Measurements from ENCODE around the gene MTIF2. TPM values are rescaled to one million over a fixed set of nuclear protein-coding genes. Genes with fewer than 3 reads are reported as not detected.

MTIF2 gene
- total and polyA plus RNA-seq, 9 of the 15 experiments (the other 6 are each of a cell fraction or from before 2014, with no cell fraction given), result 58.7 to 143 (median 105) TPM

DNA sequence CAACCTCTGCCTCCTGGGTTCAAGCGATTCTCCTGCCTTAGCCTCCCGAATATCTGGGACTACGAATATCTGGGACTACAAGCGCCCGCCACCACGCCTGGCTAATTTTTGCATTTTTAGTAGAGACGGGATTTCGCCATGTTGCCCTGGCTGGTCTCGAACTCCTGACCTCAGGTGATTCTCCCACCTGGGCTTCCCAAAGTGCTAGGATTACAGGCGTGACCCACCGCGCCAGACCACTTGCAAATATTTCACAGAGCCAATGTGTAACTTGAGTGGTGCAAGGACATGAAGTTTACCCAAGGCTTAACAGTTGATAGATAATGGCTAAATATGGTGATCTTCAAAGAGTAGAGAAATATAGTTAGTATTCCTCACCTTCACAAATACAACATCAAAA lies 14.1 kb upstream of the MTIF2 start (continued):
- TF ChIP-seq CEBPG (CRISPR knock-in tag; IDR thresholded peaks at IDR 0.05) (no peak), CEBPG (tag; conservative IDR thresholded peaks at IDR 0.05 in 1 of 2, IDR thresholded peaks at IDR 0.05 in 1 of 2) (peak in 1 of 2 experiments; percentile 52; a peak in 2 of 4 replicates), HNRNPL (IDR thresholded peaks at IDR 0.05; ENCODE audit: low read depth, low read length) (no peak), BRF1 (IDR thresholded peaks at IDR 0.05; ENCODE audit: borderline replicate concordance, extremely low read depth, insufficient read length) (no peak), ZSCAN29 (IDR thresholded peaks at IDR 0.05) (no peak), ZNF134 (CRISPR knock-in tag; conservative IDR thresholded peaks at IDR 0.05) (0 out of 2 replicates have a peak, but pooled peaks have one; percentile 8), MCM7 (IDR thresholded peaks at IDR 0.05) (no peak), SETDB1 (IDR thresholded peaks at IDR 0.05; ENCODE audit: low read length) (no peak), NR2F6 (CRISPR knock-in tag; IDR thresholded peaks at IDR 0.05) (no peak), FOXP1 (CRISPR knock-in tag; IDR thresholded peaks at IDR 0.05) (no peak), ADNP (tag; IDR thresholded peaks at IDR 0.05) (peak; percentile 86), SAFB2 (IDR thresholded peaks at IDR 0.05; ENCODE audit: borderline replicate concordance, low read depth, low read length, severe bottlenecking) (no peak), BCOR (IDR thresholded peaks at IDR 0.05) (peak; percentile 50; the same call in 1 of the 2 replicates), ZNF316 (IDR thresholded peaks at IDR 0.05) (no peak), GABPA (tag; conservative IDR thresholded peaks at IDR 0.05; ENCODE audit: low read depth) (no peak), MAFF (IDR thresholded peaks at IDR 0.05; ENCODE audit: low read length) (no peak), CEBPB (tag; IDR thresholded peaks at IDR 0.05) (peak; percentile 84)
- TF ChIP-seq, protein P1, sequence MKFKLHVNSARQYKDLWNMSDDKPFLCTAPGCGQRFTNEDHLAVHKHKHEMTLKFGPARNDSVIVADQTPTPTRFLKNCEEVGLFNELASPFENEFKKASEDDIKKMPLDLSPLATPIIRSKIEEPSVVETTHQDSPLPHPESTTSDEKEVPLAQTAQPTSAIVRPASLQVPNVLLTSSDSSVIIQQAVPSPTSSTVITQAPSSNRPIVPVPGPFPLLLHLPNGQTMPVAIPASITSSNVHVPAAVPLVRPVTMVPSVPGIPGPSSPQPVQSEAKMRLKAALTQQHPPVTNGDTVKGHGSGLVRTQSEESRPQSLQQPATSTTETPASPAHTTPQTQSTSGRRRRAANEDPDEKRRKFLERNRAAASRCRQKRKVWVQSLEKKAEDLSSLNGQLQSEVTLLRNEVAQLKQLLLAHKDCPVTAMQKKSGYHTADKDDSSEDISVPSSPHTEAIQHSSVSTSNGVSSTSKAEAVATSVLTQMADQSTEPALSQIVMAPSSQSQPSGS (CRISPR knock-in tag; IDR thresholded peaks at IDR 0.05), result no peak
- TF ChIP-seq, protein P2, sequence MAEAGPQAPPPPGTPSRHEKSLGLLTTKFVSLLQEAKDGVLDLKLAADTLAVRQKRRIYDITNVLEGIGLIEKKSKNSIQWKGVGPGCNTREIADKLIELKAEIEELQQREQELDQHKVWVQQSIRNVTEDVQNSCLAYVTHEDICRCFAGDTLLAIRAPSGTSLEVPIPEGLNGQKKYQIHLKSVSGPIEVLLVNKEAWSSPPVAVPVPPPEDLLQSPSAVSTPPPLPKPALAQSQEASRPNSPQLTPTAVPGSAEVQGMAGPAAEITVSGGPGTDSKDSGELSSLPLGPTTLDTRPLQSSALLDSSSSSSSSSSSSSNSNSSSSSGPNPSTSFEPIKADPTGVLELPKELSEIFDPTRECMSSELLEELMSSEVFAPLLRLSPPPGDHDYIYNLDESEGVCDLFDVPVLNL (CRISPR knock-in tag; IDR thresholded peaks at IDR 0.05; ENCODE audit: low read depth), result no peak
- TF ChIP-seq, protein P3, sequence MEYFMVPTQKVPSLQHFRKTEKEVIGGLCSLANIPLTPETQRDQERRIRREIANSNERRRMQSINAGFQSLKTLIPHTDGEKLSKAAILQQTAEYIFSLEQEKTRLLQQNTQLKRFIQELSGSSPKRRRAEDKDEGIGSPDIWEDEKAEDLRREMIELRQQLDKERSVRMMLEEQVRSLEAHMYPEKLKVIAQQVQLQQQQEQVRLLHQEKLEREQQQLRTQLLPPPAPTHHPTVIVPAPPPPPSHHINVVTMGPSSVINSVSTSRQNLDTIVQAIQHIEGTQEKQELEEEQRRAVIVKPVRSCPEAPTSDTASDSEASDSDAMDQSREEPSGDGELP (CRISPR knock-in tag; IDR thresholded peaks at IDR 0.05; ENCODE audit: borderline replicate concordance), result 0 out of 2 replicates have a peak, but pooled peaks have one; percentile 16
- TF ChIP-seq, protein P4, sequence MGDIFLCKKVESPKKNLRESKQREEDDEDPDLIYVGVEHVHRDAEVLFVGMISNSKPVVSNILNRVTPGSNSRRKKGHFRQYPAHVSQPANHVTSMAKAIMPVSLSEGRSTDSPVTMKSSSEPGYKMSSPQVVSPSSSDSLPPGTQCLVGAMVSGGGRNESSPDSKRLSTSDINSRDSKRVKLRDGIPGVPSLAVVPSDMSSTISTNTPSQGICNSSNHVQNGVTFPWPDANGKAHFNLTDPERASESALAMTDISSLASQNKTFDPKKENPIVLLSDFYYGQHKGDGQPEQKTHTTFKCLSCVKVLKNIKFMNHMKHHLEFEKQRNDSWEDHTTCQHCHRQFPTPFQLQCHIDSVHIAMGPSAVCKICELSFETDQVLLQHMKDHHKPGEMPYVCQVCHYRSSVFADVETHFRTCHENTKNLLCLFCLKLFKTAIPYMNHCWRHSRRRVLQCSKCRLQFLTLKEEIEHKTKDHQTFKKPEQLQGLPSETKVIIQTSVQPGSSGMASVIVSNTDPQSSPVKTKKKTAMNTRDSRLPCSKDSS (IDR thresholded peaks at IDR 0.05; ENCODE audit: low read depth, partially characterized antibody), result no peak
